Sigmoid colon (tissue), 7 donors: Measurements from ENCODE around the gene ABHD16A. TPM values are rescaled to one million over a fixed set of nuclear protein-coding genes. Genes with fewer than 3 reads are reported as not detected.
A peak's percentile ranks its signal among the peaks of the same experiment; 100 is the strongest.

Source experiments
- DNase-seq: peaks from one replicate; pipeline ENCODE4 v3.0.0-alpha.2; 2019
- H3K27ac ChIP-seq, 4 donors: fragments of 200-600 bp; sonication (generic); one replicate each; pipeline ENCODE4 v1.5.1; 2016 to 2019; ENCODE audit warnings: mild to moderate bottlenecking in 1 of 4
- H3K27me3 ChIP-seq, 3 donors: fragments of 200-600 bp; sonication (generic); one replicate each; pipeline ENCODE4 v1.5.1; 2019; ENCODE audit warnings: mild to moderate bottlenecking in 1 of 3
- H3K36me3 ChIP-seq, 4 donors: fragments of 200-600 bp; sonication (generic); one replicate each; pipeline ENCODE4 v1.5.1; 2016 to 2019
- H3K4me1 ChIP-seq, 4 donors: fragments of 200-600 bp; sonication (generic); one replicate each; pipeline ENCODE4 v1.5.1; 2017 to 2019
- H3K4me3 ChIP-seq, 4 donors: fragments of 200-600 bp; sonication (generic); one replicate each; pipeline ENCODE4 v1.5.1; 2017 to 2019; ENCODE audit warnings: mild to moderate bottlenecking in 2 of 4, moderate library complexity in 1 of 4
- H3K9me3 ChIP-seq, 4 donors: fragments of 200-600 bp in 3 of 4; sonication (generic) in 3 of 4; one replicate each; pipeline versions ENCODE4 v1.5.1 to v1.6.1; 2013 to 2019
- CTCF ChIP-seq, 4 experiments: fragments of 450-650 bp in 3 of 4; fragments of 200-600 bp in 1 of 4; IDR thresholded peaks; one replicate each; pipeline ENCODE4 v1.5.1; 2016 to 2019; ENCODE audit warnings: antibody characterized with exemption in 4 of 4, mild to moderate bottlenecking in 3 of 4, moderate library complexity in 2 of 4
- EP300 ChIP-seq, 4 donors: sonication (generic); formaldehyde crosslinking; IDR thresholded peaks; one replicate each; pipeline ENCODE4 v1.6.1; 2017; ENCODE audit warnings: antibody characterized with exemption in 4 of 4
- POLR2A ChIP-seq, 2 donors: fragments of 450-650 bp; IDR thresholded peaks; one replicate each; pipeline ENCODE4 v1.6.1; 2016; ENCODE audit warnings: antibody characterized with exemption in 2 of 2, mild to moderate bottlenecking in 2 of 2, moderate library complexity in 2 of 2
- POLR2AphosphoS5 ChIP-seq, 4 donors: sonication (generic); formaldehyde crosslinking; IDR thresholded peaks; one replicate each; pipeline ENCODE4 v1.6.1; 2017; ENCODE audit warnings: antibody characterized with exemption in 4 of 4
- WGBS, 2 donors: extraction: QIAGEN DNeasy Blood & Tissue Kit; methylation state at CpG; one replicate each; pipeline ENCODE4 v1.1.7; 2013; 5-methylcytosine and 5-hydroxymethylcytosine counted together
- intact Hi-C: fragments of 100-400 bp; cut with DNase I; formaldehyde crosslinking; loops from one replicate; pipeline ENCODE4 v1.15.1; 2023
- polyA plus RNA-seq, 3 donors: library from polyadenylated mRNA; stranded (reverse); fragments of 200-250 nt; gene quantifications; one replicate each; pipeline ENCODE4 v1.2.3, GENCODE V29; 2013
- total RNA-seq, 4 donors: library from RNA; depleted of rRNA; stranded (reverse); fragments of >200 nt; gene quantifications; one replicate each; pipeline ENCODE4 v1.1.0, GENCODE V29; 2016
- donor health status: healthy with polysubstance abuse.
- donor health status: Bipolar disorder and iron deficiency.
- donor health status: healthy.

The ABHD16A gene
- total and polyA plus RNA-seq, 7 donors: 16.9 to 63.4 (median 40.3) TPM

- H3K27me3 ChIP-seq: no peaks in the 10 kb centered on the region
- H3K36me3 ChIP-seq: peaks cover 0 to 25% (median 0%) of the 10 kb centered on the region in 4 donors
- no peak for TF ChIP-seq POLR2A (IDR thresholded peaks at IDR 0.05)
- no peak for TF ChIP-seq EP300 (IDR thresholded peaks at IDR 0.05)
- no peak for TF ChIP-seq CTCF (IDR thresholded peaks at IDR 0.05)
- no peak for TF ChIP-seq POLR2AphosphoS5 (IDR thresholded peaks at IDR 0.05)
- 92 to 93% methylated on average over 8 of the region's 8 CpGs for WGBS, 2 donors
- H3K4me3 ChIP-seq: no peak overlapping the region
- H3K9me3 ChIP-seq: no peaks in the 10 kb centered on the region
- DNase-seq: no peak
- intact Hi-C loops: loop anchor here (5.0 kb wide), 1 partner anchor 543 kb away; no protein-coding TSS in a partner anchor
- H3K27ac ChIP-seq: no peak overlapping the region
- H3K4me1 ChIP-seq: peaks cover 0 to 47% (median 42%) of the 10 kb centered on the region in 4 donors
These were observed 48.4 kb downstream of the ABHD16A start for GRCh38 chr6:31654574-31655348.

GRCh38 chr6:31652925-31653724 lies 50.0 kb downstream of the ABHD16A start:
- TF ChIP-seq POLR2AphosphoS5 (IDR thresholded peaks at IDR 0.05): peak; percentile 74 to 92 (median 82)
- no peak for TF ChIP-seq EP300 (IDR thresholded peaks at IDR 0.05)
- no peak for TF ChIP-seq CTCF (IDR thresholded peaks at IDR 0.05)
- peak; percentile 71 to 75 for TF ChIP-seq POLR2A (IDR thresholded peaks at IDR 0.05)
- Histone ChIP-seq H3K27ac (peak overlapping the region; percentile 96 to 99 (median 98)), H3K36me3 (peaks cover 14 to 38% (median 15%) of the 10 kb centered on the region in 4 donors), H3K27me3 (no peaks in the 10 kb centered on the region), H3K4me1 (peaks cover 0 to 34% (median 26%) of the 10 kb centered on the region in 4 donors), H3K4me3 (peak overlapping the region; percentile 67 to 83 (median 78)), H3K9me3 (no peaks in the 10 kb centered on the region)
- WGBS, 2 donors: 6 to 8% methylated on average over 37 of the region's 37 CpGs
- intact Hi-C loops: loop anchor here (2.0 to 5.0 kb wide), 3 partner anchors 32 to 544 kb away; partner anchors contain the start of genes ATP6V1G2, NFKBIL1 and PRRC2A
- peak; percentile 95 for DNase-seq

GRCh38 chr6:31651602-31652191 lies 51.4 kb downstream of the ABHD16A start:
- H3K27me3 ChIP-seq: no peaks in the 10 kb centered on the region
- peaks cover 25 to 40% (median 27%) of the 10 kb centered on the region in 4 donors for H3K36me3 ChIP-seq
- peak overlapping the region; percentile 67 to 83 (median 78) for H3K4me3 ChIP-seq
- peak; percentile 91 for DNase-seq
- intact Hi-C loops: loop anchor here (2.0 to 5.0 kb wide), 3 partner anchors 31 to 546 kb away; partner anchors contain the start of genes ATP6V1G2, NFKBIL1 and PRRC2A
- WGBS, 2 donors: 1 to 3% methylated on average over 29 of the region's 29 CpGs
- no peaks in the 10 kb centered on the region for H3K9me3 ChIP-seq
- H3K27ac ChIP-seq: peak overlapping the region; percentile 96 to 99 (median 98)
- no peak for TF ChIP-seq CTCF (IDR thresholded peaks at IDR 0.05)
- peak in 1 of 2 donors; percentile 9 for TF ChIP-seq POLR2A (IDR thresholded peaks at IDR 0.05)
- peak in 3 of 4 donors; percentile 0 to 64 (median 31) for TF ChIP-seq POLR2AphosphoS5 (IDR thresholded peaks at IDR 0.05)
- H3K4me1 ChIP-seq: peaks cover 0 to 26% (median 18%) of the 10 kb centered on the region in 4 donors

GRCh38 chr6:31645325-31645724 lies 57.8 kb downstream of the ABHD16A start:
- WGBS, 2 donors: 96 to 97% methylated on average over 9 of the region's 9 CpGs
- DNase-seq: no peak
- Histone ChIP-seq H3K4me3 (no peak overlapping the region), H3K4me1 (peaks cover 0 to 4% (median 0%) of the 10 kb centered on the region in 4 donors), H3K27ac (no peak overlapping the region), H3K27me3 (no peaks in the 10 kb centered on the region), H3K9me3 (no peaks in the 10 kb centered on the region), H3K36me3 (peaks cover 76 to 94% (median 81%) of the 10 kb centered on the region in 4 donors)
- intact Hi-C loops: no loop called here
- no peak for TF ChIP-seq POLR2AphosphoS5 (IDR thresholded peaks at IDR 0.05)
- no peak for TF ChIP-seq EP300 (IDR thresholded peaks at IDR 0.05)
- TF ChIP-seq POLR2A (IDR thresholded peaks at IDR 0.05): no peak
- no peak for TF ChIP-seq CTCF (IDR thresholded peaks at IDR 0.05)
